ENCODE measurements around the gene DVL2. TPM values are rescaled to one million over a fixed set of nuclear protein-coding genes. Genes with fewer than 3 reads are reported as not detected.

DVL2 gene
- total and polyA plus RNA-seq, 2 of the 13 experiments (the other 11 are each of a cell fraction or from before 2014, with no cell fraction given) = 5.7 to 38.2 TPM

- TF ChIP-seq HIC2 (CRISPR knock-in tag; IDR thresholded peaks at IDR 0.05; ENCODE audit: low read depth) = 0 out of 2 replicates have a peak, but pooled peaks have one; percentile 37
- 0 out of 2 replicates have a peak, but pooled peaks have one; percentile 11 for TF ChIP-seq MED1 (CRISPR knock-in tag; IDR thresholded peaks at IDR 0.05)
Measured at GRCh38 chr17:7221278-7222092, 12.8 kb downstream of the DVL2 start (continued).

- peak overlapping the region; percentile 96 for H3K27ac ChIP-seq (ENCODE audit: extremely low read length, insufficient read depth, low read length)
- ChIA-PET POLR2A (interaction anchor here (0.6 to 6.8 kb wide), 19 partner anchors 10 to 185 kb away, joined by 3 to 140 read pairs (median 8); partner anchors contain the start of genes ASGR1, CTDNEP1, DVL2 and ELP5), CTCF (ENCODE audit: low intra/inter-chr PET ratio, low total read pairs) (interaction anchor here (0.6 to 1.3 kb wide), 2 partner anchors 75 to 76 kb away, joined by 4 to 6 read pairs; no protein-coding TSS in a partner anchor)
- peak; percentile 44 for DNase-seq (ENCODE audit: low spot score)
- H3K36me3 ChIP-seq (replicated peaks in 1 of 2; ENCODE audit: control insufficient read depth in 1 of 2, insufficient read depth in 2 of 2, low read length in 2 of 2) = peaks cover 10 to 44% of the 10 kb centered on the region in 2 experiments; a peak in 4 of 5 replicates
- H3K9me3 ChIP-seq (ENCODE audit: low read length) = no peaks in the 10 kb centered on the region
- WGBS (ENCODE audit: low lambda C conversion rate) = 36% methylated on average over 9 of the region's 11 CpGs
- H3K9ac ChIP-seq (ENCODE audit: insufficient read depth, low read depth, low read length) = peak overlapping the region; percentile 90
- H3K4me2 ChIP-seq (ENCODE audit: low read depth, low read length) = peak overlapping the region; percentile 99
- H3K79me2 ChIP-seq (ENCODE audit: insufficient read depth, low read length) = peaks cover 14% of the 10 kb centered on the region
- ATAC-seq = peak; percentile 47
- BruUV-seq (replicated peaks) = no TSS peak
- peaks cover 10% of the 10 kb centered on the region; the same call in 1 of the 2 replicates for H4K20me1 ChIP-seq (ENCODE audit: insufficient read depth, low read length)
- no peak overlapping the region for H2AFZ ChIP-seq (ENCODE audit: low read length)
- intact Hi-C loops (cut with micrococcal nuclease; ENCODE audit: unreplicated experiment) (loop anchor here (1.0 kb wide), 1 partner anchor 60 kb away; no protein-coding TSS in a partner anchor), in situ Hi-C loops (cut with HindIII; ENCODE audit: extremely low pct_ligation_motif_present, low pct_unique_long_range_greater_than_20kb) (no loop called here)
- peak overlapping the region; percentile 73 to 93 (median 90) for H3K4me3 ChIP-seq (replicated peaks in 1 of 3; ENCODE audit: insufficient read depth in 1 of 3, low read depth in 2 of 3, low read length in 3 of 3)
- peaks cover 54% of the 10 kb centered on the region for H3K4me1 ChIP-seq (ENCODE audit: insufficient read depth, low read length)
- FAIRE-seq = peak; percentile 50
- H3K27me3 ChIP-seq (ENCODE audit: control insufficient read depth in 1 of 2, insufficient read depth in 2 of 2, low read length in 2 of 2) = peaks cover 0 to 4% of the 10 kb centered on the region in 2 experiments; a peak in 2 of 5 replicates
- no peak for TF ChIP-seq ASH2L (IDR thresholded peaks at IDR 0.05; ENCODE audit: insufficient read length, low read depth, low read length)
- peak; percentile 56 for TF ChIP-seq STAG1 (CRISPR knock-in tag; IDR thresholded peaks at IDR 0.05)
- TF ChIP-seq ZBTB40 (IDR thresholded peaks at IDR 0.05) = no peak
- TF ChIP-seq ZBTB40 (CRISPR knock-in tag; IDR thresholded peaks at IDR 0.05) = no peak
- TF ChIP-seq AKAP8 (CRISPR knock-in tag; IDR thresholded peaks at IDR 0.05) = no peak
- 0 out of 2 replicates have a peak, but pooled peaks have one; percentile 5 for TF ChIP-seq SMAD1 (CRISPR knock-in tag; IDR thresholded peaks at IDR 0.05; ENCODE audit: borderline replicate concordance, low read depth)
Measured at GRCh38 chr17:7220593-7221277, 13.6 kb downstream of the DVL2 start.

Measured in HepG2 (cell line).